NCI-H1436 (cell line): ENCODE results near the gene CALN1.
"Not testable (repeated sequence)": the region's sequence is repeated elsewhere in the genome, so short reads cannot be mapped to it uniquely, and the experiment has no call there.

Experiments
- DNase-seq: peaks from one replicate; lab custom pipeline; 2025; lab: John Stamatoyannopoulos, UW

CALN1 gene

GRCh38 chr7:72412121-72412618, at the start of gene CALN1:
Gene CALN1 (minus strand): TSS chr7:72412338.
- DNase-seq: not testable (repeated sequence)

GRCh38 chr7:72453471-72453870, 41.3 kb upstream of the CALN1 start:
- DNase-seq: no peak

- DNase-seq: no peak
Measured at GRCh38 chr7:72447465-72448204, 35.5 kb upstream of the CALN1 start.

GRCh38 chr7:72446591-72447462, 34.7 kb upstream of the CALN1 start:
- DNase-seq: no peak

- DNase-seq: no peak
Measured at GRCh38 chr7:72446131-72446530, 34.0 kb upstream of the CALN1 start.

GRCh38 chr7:72445580-72445979, 33.4 kb upstream of the CALN1 start:
- no peak for DNase-seq

- no peak for DNase-seq
Measured at GRCh38 chr7:72445075-72445474, 32.9 kb upstream of the CALN1 start.

GRCh38 chr7:72444026-72444776, 32.1 kb upstream of the CALN1 start:
- DNase-seq: no peak

GRCh38 chr7:72441791-72442190, 29.7 kb upstream of the CALN1 start:
- DNase-seq: no peak

- no peak for DNase-seq
Measured at GRCh38 chr7:72438491-72438890, 26.4 kb upstream of the CALN1 start.

- DNase-seq: no peak
Measured at GRCh38 chr7:72437610-72438009, 25.5 kb upstream of the CALN1 start.

- no peak for DNase-seq
Measured at GRCh38 chr7:72437061-72437585, 25.0 kb upstream of the CALN1 start.

- no peak for DNase-seq
Measured at GRCh38 chr7:72435925-72436480, 23.9 kb upstream of the CALN1 start.

- DNase-seq: no peak
Measured at GRCh38 chr7:72435366-72435765, 23.2 kb upstream of the CALN1 start.

GRCh38 chr7:72430531-72430930, 18.4 kb upstream of the CALN1 start:
- no peak for DNase-seq

GRCh38 chr7:72429316-72429715, 17.2 kb upstream of the CALN1 start:
- no peak for DNase-seq

- no peak for DNase-seq
Measured at GRCh38 chr7:72416846-72417245, 4.7 kb upstream of the CALN1 start.

GRCh38 chr7:72415586-72415985, 3.4 kb upstream of the CALN1 start:
- DNase-seq: no peak

GRCh38 chr7:72413886-72414285, 1.7 kb upstream of the CALN1 start:
- no peak for DNase-seq

GRCh38 chr7:72413290-72413689, 1.2 kb upstream of the CALN1 start:
- no peak for DNase-seq

GRCh38 chr7:72411419-72411818, 719 bp downstream of the CALN1 start:
- DNase-seq: no peak

GRCh38 chr7:72409638-72410015, 2.5 kb downstream of the CALN1 start:
- no peak for DNase-seq
